Measurements from ENCODE around the gene CLASP1.
A peak's percentile ranks its signal among the peaks of the same experiment; 100 is the strongest.

- TF ChIP-seq, protein P1, sequence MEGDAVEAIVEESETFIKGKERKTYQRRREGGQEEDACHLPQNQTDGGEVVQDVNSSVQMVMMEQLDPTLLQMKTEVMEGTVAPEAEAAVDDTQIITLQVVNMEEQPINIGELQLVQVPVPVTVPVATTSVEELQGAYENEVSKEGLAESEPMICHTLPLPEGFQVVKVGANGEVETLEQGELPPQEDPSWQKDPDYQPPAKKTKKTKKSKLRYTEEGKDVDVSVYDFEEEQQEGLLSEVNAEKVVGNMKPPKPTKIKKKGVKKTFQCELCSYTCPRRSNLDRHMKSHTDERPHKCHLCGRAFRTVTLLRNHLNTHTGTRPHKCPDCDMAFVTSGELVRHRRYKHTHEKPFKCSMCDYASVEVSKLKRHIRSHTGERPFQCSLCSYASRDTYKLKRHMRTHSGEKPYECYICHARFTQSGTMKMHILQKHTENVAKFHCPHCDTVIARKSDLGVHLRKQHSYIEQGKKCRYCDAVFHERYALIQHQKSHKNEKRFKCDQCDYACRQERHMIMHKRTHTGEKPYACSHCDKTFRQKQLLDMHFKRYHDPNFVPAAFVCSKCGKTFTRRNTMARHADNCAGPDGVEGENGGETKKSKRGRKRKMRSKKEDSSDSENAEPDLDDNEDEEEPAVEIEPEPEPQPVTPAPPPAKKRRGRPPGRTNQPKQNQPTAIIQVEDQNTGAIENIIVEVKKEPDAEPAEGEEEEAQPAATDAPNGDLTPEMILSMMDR (conservative IDR thresholded peaks at IDR 0.05; ENCODE audit: low read length), result peak; percentile 31
- no peak for TF ChIP-seq EZH2phosphoT487 (IDR thresholded peaks at IDR 0.05; ENCODE audit: borderline replicate concordance, low read depth, low read length)
Observed at GRCh38 chr2:121338281-121338680, 311.0 kb downstream of the CLASP1 start.
